Kidney (tissue), 14 donors: ENCODE data around the gene PFDN1. TPM values are rescaled to one million over a fixed set of nuclear protein-coding genes. Genes with fewer than 3 reads are reported as not detected.
A peak's percentile ranks its signal among the peaks of the same experiment; 100 is the strongest.

Source experiments
- DNase-seq, 5 donors: peaks; one replicate each; pipeline ENCODE4 v3.0.0-alpha.2; 2013 to 2020
- FAIRE-seq: peaks from 2 replicates; lab custom pipeline; 2012; peaks lifted over from hg19 to GRCh38; lab: Jason Lieb, UNC
- H3K27ac ChIP-seq, 2 donors: one replicate each; pipeline ENCODE4 v1.7.0; 2013; ENCODE audit warnings: low read depth in 2 of 2, low read length in 2 of 2, inconsistent platforms in 1 of 2
- H3K27me3 ChIP-seq: one replicate; pipeline ENCODE4 v1.7.1; 2013; ENCODE audit warnings: low read length, inconsistent platforms; ENCODE audit not compliant: control insufficient read depth, insufficient read depth
- H3K36me3 ChIP-seq, 3 donors: one replicate each; pipeline versions ENCODE4 v1.7.0 to v1.7.1; 2013; ENCODE audit warnings: low read length in 3 of 3, control low read depth in 1 of 3, inconsistent platforms in 1 of 3; ENCODE audit not compliant: insufficient read depth in 3 of 3, control insufficient read depth in 2 of 3
- H3K4me1 ChIP-seq, 3 donors: one replicate each; pipeline versions ENCODE4 v1.7.0 to v1.7.1; 2013; ENCODE audit warnings: low read length in 3 of 3, inconsistent platforms in 1 of 3, low read depth in 1 of 3; ENCODE audit not compliant: control insufficient read depth in 2 of 3, insufficient read depth in 2 of 3
- H3K4me3 ChIP-seq, 3 donors: one replicate each; pipeline versions ENCODE4 v1.7.0 to v1.8.1; 2013; ENCODE audit warnings: low read length in 3 of 3, control low read depth in 1 of 3, inconsistent platforms in 1 of 3
- H3K9ac ChIP-seq, 3 donors: one replicate each; pipeline versions ENCODE4 v1.7.0 to v1.7.1; 2013; ENCODE audit warnings: low read length in 3 of 3, control low read depth in 1 of 3, inconsistent platforms in 1 of 3
- H3K9me3 ChIP-seq, 3 donors: one replicate each; pipeline versions ENCODE4 v1.7.0 to v1.7.1; 2013; ENCODE audit warnings: low read length in 3 of 3, control low read depth in 1 of 3, inconsistent platforms in 1 of 3; ENCODE audit not compliant: control insufficient read depth in 2 of 3, insufficient read depth in 1 of 3
- CTCF ChIP-seq: IDR thresholded peaks from 3 replicates; pipeline ENCODE4 v1.5.1; 2012; ENCODE audit warnings: mild to moderate bottlenecking, moderate library complexity, borderline replicate concordance; ENCODE audit not compliant: insufficient read depth; ENCODE audit errors: extremely low read depth
- intact Hi-C: fragments of 100-400 bp; cut with DNase I; formaldehyde crosslinking; loops from one replicate; pipeline ENCODE4 v1.11.1; 2022
- polyA plus RNA-seq: library from polyadenylated mRNA; stranded (reverse); fragments of 350-450 nt; fragmentation: Illumina TruSeq; extraction: RNeasy Lipid Tissue Mini Kit (QIAGEN cat#74804); gene quantifications from one replicate; pipeline ENCODE4 v1.2.3, GENCODE V29; 2014; ENCODE audit warnings: low read depth, low replicate concordance; ENCODE audit not compliant: insufficient read depth
- total RNA-seq: library from RNA; stranded (reverse); fragmentation: NEBNext Ultra II Directional; extraction: Animal tissue kit (Norgen Biotek cat#: 25700); gene quantifications from one replicate; pipeline ENCODE4 v1.2.1, GENCODE V29; 2021
- donor health status: control.
- donor health status: control.
- donor health status: control.
- donor health status: control.
- donor health status: control.
- donor health status: DM: yes; HTN: yes; CAD: no.
- donor health status: Normal renal cell carcinoma (clear cell type).

Gene PFDN1
- total and polyA plus RNA-seq, 2 donors from 2014 or later: 48.9 to 85.8 TPM

GRCh38 chr5:140207250-140207964 lies 95.5 kb downstream of the PFDN1 start:
- FAIRE-seq (no peak), DNase-seq (peak in 2 of 5 donors; percentile 47 to 53)
- Histone ChIP-seq H3K27me3 (no peaks in the 10 kb centered on the region), H3K9me3 (no peaks in the 10 kb centered on the region), H3K9ac (no peak overlapping the region), H3K27ac (peak overlapping the region; percentile 8 to 36), H3K36me3 (peaks cover 0 to 6% (median 2%) of the 10 kb centered on the region in 3 donors), H3K4me1 (peaks cover 0 to 32% (median 15%) of the 10 kb centered on the region in 3 donors), H3K4me3 (no peak overlapping the region)
- intact Hi-C loops: no loop called here
- TF ChIP-seq CTCF: no peak

DNA sequence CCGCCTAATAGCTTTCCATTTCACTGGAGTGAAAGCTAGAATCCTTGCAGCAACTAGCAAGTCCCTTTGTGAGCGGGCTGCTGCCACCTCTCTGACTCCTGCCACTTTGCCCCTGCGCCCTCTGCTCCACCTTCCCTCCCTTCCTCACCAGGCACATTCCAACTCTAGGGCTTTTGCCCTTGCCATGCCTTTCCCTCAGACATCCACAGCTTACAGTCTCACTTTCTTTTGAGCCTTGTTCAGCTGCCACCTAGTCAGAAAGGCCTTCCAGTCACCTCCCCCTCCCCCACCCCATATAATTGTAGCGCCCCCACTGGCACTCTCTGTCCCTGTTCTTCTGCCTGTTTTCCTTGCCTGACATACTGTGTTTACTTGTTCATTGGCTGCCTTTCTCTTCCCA lies 96.9 kb downstream of the PFDN1 start:
- TF ChIP-seq CTCF: no peak
- intact Hi-C loops: no loop called here
- no peaks in the 10 kb centered on the region for H3K27me3 ChIP-seq
- H3K4me3 ChIP-seq: no peak overlapping the region
- FAIRE-seq (no peak), DNase-seq (no peak)
- H3K36me3 ChIP-seq: peaks cover 0 to 6% (median 2%) of the 10 kb centered on the region in 3 donors
- peak overlapping the region; percentile 23 to 30 for H3K27ac ChIP-seq
- H3K4me1 ChIP-seq: peaks cover 0 to 32% (median 15%) of the 10 kb centered on the region in 3 donors
- no peaks in the 10 kb centered on the region for H3K9me3 ChIP-seq
- H3K9ac ChIP-seq: no peak overlapping the region

DNA sequence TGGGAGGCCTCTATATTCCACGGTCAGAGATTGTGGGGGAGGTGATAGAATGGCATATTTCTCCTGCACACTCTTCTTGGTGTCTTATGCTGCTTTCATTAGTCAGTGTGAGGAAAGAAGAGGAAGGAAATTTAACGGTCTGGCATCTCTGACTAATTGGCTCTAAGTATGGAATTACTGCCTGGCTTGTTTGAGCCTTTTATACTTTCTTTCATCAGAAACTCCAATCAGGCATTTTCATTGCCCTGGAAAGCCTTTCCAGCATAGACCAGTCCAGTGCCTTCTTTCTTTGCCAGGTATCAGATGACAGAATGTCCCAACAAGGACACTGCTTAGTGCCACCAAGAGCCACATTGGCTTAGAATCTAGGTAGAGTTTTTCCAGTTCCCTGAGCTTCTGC lies 97.7 kb downstream of the PFDN1 start:
- Histone ChIP-seq H3K9ac (no peak overlapping the region), H3K4me3 (no peak overlapping the region), H3K27ac (peak overlapping the region; percentile 23 to 30), H3K4me1 (peaks cover 0 to 32% (median 15%) of the 10 kb centered on the region in 3 donors), H3K36me3 (peaks cover 0 to 6% (median 2%) of the 10 kb centered on the region in 3 donors), H3K27me3 (no peaks in the 10 kb centered on the region), H3K9me3 (no peaks in the 10 kb centered on the region)
- no peak for TF ChIP-seq CTCF
- intact Hi-C loops: no loop called here
- DNase-seq (peak in 2 of 5 donors; percentile 31 to 46), FAIRE-seq (no peak)
